H9 (cell line): ENCODE data around the gene NFE2L3. TPM values are rescaled to one million over a fixed set of nuclear protein-coding genes. Genes with fewer than 3 reads are reported as not detected.

Source experiments
- DNase-seq: peaks from one replicate; pipeline ENCODE4 v3.0.0-alpha.2; 2017
- H2AFZ ChIP-seq: one replicate; pipeline ENCODE4 v1.6.1; 2013; ENCODE audit warnings: mild to moderate bottlenecking, low read length, control low read depth, moderate library complexity
- H2AK5ac ChIP-seq: 2 replicates; pipeline ENCODE4 v1.6.1; 2013; ENCODE audit warnings: low read length, control low read depth, mixed read lengths; ENCODE audit not compliant: insufficient read length
- H2BK120ac ChIP-seq: one replicate; pipeline ENCODE4 v1.6.1; 2013; ENCODE audit warnings: low read depth, mild to moderate bottlenecking, low read length, control low read depth, inconsistent platforms; ENCODE audit not compliant: poor library complexity, severe bottlenecking
- H2BK12ac ChIP-seq: 2 replicates; pipeline ENCODE4 v1.6.1; 2013; ENCODE audit warnings: low read length, control low read depth, mixed read lengths, low read depth; ENCODE audit not compliant: insufficient read length
- H2BK15ac ChIP-seq: 2 replicates; pipeline ENCODE4 v1.6.1; 2013; ENCODE audit warnings: low read depth, low read length, control low read depth
- H2BK20ac ChIP-seq: one replicate; pipeline ENCODE4 v1.6.1; 2013; ENCODE audit warnings: low read depth, mild to moderate bottlenecking, low read length, control low read depth, inconsistent platforms; ENCODE audit not compliant: poor library complexity, severe bottlenecking
- H2BK5ac ChIP-seq: 2 replicates; pipeline ENCODE4 v1.6.1; 2013; ENCODE audit warnings: low read length, control low read depth, mixed read lengths; ENCODE audit not compliant: insufficient read length
- H3K14ac ChIP-seq: 2 replicates; pipeline ENCODE4 v1.6.1; 2013; ENCODE audit warnings: low read length, control low read depth; ENCODE audit not compliant: insufficient read depth
- H3K18ac ChIP-seq: 2 replicates; pipeline ENCODE4 v1.6.1; 2013; ENCODE audit warnings: low read depth, mild to moderate bottlenecking, mixed read lengths, low read length, control low read depth; ENCODE audit not compliant: insufficient read length
- H3K23ac ChIP-seq: 2 replicates; pipeline ENCODE4 v1.6.1; 2013; ENCODE audit warnings: low read length, control low read depth, mixed read lengths, low read depth; ENCODE audit not compliant: insufficient read length
- H3K23me2 ChIP-seq: 2 replicates; pipeline ENCODE4 v1.6.1; 2013; ENCODE audit warnings: low read depth, mild to moderate bottlenecking, mixed read lengths, low read length, control low read depth; ENCODE audit not compliant: insufficient read length, poor library complexity, severe bottlenecking
- H3K27ac ChIP-seq: 2 replicates; pipeline ENCODE4 v1.5.1; 2013; ENCODE audit warnings: low read length, control low read depth, mixed read lengths, low read depth; ENCODE audit not compliant: insufficient read length
- H3K27me3 ChIP-seq: 2 replicates; pipeline ENCODE4 v1.6.1; 2013; ENCODE audit warnings: low read length, control low read depth, inconsistent platforms; ENCODE audit not compliant: insufficient read depth
- H3K4ac ChIP-seq: 2 replicates; pipeline ENCODE4 v1.6.1; 2013; ENCODE audit warnings: low read depth, mild to moderate bottlenecking, control low read depth, inconsistent platforms, low read length, moderate library complexity
- H3K4me1 ChIP-seq: 2 replicates; pipeline ENCODE4 v1.6.1; 2013; ENCODE audit warnings: low read length, control low read depth, inconsistent platforms; ENCODE audit not compliant: insufficient read depth
- H3K4me2 ChIP-seq: 2 replicates; pipeline ENCODE4 v1.6.1; 2013; ENCODE audit warnings: low read length, control low read depth, mixed read lengths; ENCODE audit not compliant: insufficient read length, insufficient read depth
- H3K56ac ChIP-seq: 2 replicates; pipeline ENCODE4 v1.6.1; 2013; ENCODE audit warnings: low read depth, mild to moderate bottlenecking, mixed read lengths, low read length, control low read depth; ENCODE audit not compliant: insufficient read length
- H3K79me1 ChIP-seq: 2 replicates; pipeline ENCODE4 v1.6.1; 2013; ENCODE audit warnings: low read depth, mild to moderate bottlenecking, moderate library complexity, low read length, control low read depth, inconsistent platforms; ENCODE audit not compliant: insufficient read depth, poor library complexity, severe bottlenecking
- H3K79me2 ChIP-seq: 2 replicates; pipeline ENCODE4 v1.6.1; 2013; ENCODE audit warnings: low read length, control low read depth, inconsistent platforms; ENCODE audit not compliant: insufficient read depth
- H3K9ac ChIP-seq: 2 replicates; pipeline ENCODE4 v1.6.1; 2013; ENCODE audit warnings: low read length, control low read depth, mixed read lengths; ENCODE audit not compliant: insufficient read length; ENCODE audit errors: extremely low read depth
- H3K9me3 ChIP-seq: one replicate; pipeline ENCODE4 v1.6.1; 2013; ENCODE audit warnings: low read depth, low read length, inconsistent platforms; ENCODE audit not compliant: control insufficient read depth
- H3T11ph ChIP-seq: one replicate; pipeline ENCODE4 v1.6.1; 2013; ENCODE audit warnings: mild to moderate bottlenecking, low read length, control low read depth, inconsistent platforms
- H4K20me1 ChIP-seq: one replicate; pipeline ENCODE4 v1.6.1; 2013; ENCODE audit not compliant: control insufficient read depth, insufficient read length, insufficient read depth
- H4K5ac ChIP-seq: 2 replicates; pipeline ENCODE4 v1.6.1; 2013; ENCODE audit warnings: low read depth, mild to moderate bottlenecking, mixed read lengths, low read length, control low read depth; ENCODE audit not compliant: insufficient read length
- H4K8ac ChIP-seq: replicated peaks from 2 replicates; pipeline ENCODE4 v1.6.1; 2013; ENCODE audit warnings: low read length, control low read depth, mixed read lengths, low read depth; ENCODE audit not compliant: insufficient read length
- H4K91ac ChIP-seq: 2 replicates; pipeline ENCODE4 v1.6.1; 2013; ENCODE audit warnings: low read depth, mild to moderate bottlenecking, moderate library complexity, mixed read lengths, low read length, control low read depth; ENCODE audit not compliant: insufficient read length
- H3K27ac Mint-ChIP-seq, 3 experiments: 2 replicates in 2 of 3; 3 replicates in 1 of 3; pipeline ENCODE4 v1.8.0; 2020 to 2021; ENCODE audit warnings: mixed read lengths in 3 of 3, mild to moderate bottlenecking in 1 of 3, moderate library complexity in 1 of 3
- H3K27me3 Mint-ChIP-seq: 2 replicates; pipeline ENCODE4 v1.8.0; 2021; ENCODE audit warnings: low read depth, mild to moderate bottlenecking, moderate library complexity, mixed read lengths
- H3K36me3 Mint-ChIP-seq, 3 experiments: 2 replicates in 2 of 3; 3 replicates in 1 of 3; pipeline ENCODE4 v1.8.0; 2020 to 2021; ENCODE audit warnings: low read depth in 3 of 3, mixed read lengths in 3 of 3; ENCODE audit not compliant: insufficient read depth in 1 of 3
- H3K4me1 Mint-ChIP-seq, 2 experiments: 2 replicates each; pipeline ENCODE4 v1.8.0; 2020; ENCODE audit warnings: mixed read lengths in 2 of 2
- H3K4me3 Mint-ChIP-seq, 2 experiments: 2 replicates in 1 of 2; 3 replicates in 1 of 2; pipeline ENCODE4 v1.8.0; 2020 to 2021; ENCODE audit warnings: mild to moderate bottlenecking in 2 of 2, mixed read lengths in 2 of 2, moderate library complexity in 1 of 2
- H3K9me3 Mint-ChIP-seq, 2 experiments: 2 replicates in 1 of 2; 3 replicates in 1 of 2; pipeline ENCODE4 v1.8.0; 2020; ENCODE audit warnings: mild to moderate bottlenecking in 2 of 2, mixed read lengths in 2 of 2, moderate library complexity in 1 of 2
- CTCF ChIP-seq: fragments of 200-600 bp; sonication (generic); conservative IDR thresholded peaks from 3 replicates; pipeline ENCODE4 v1.8.0; 2021; ENCODE audit warnings: antibody characterized with exemption, mild to moderate bottlenecking
- WGBS: extraction: QIAGEN DNeasy Blood & Tissue Kit; methylation state at CpG from one replicate; pipeline ENCODE4 v1.1.7; 2013; ENCODE audit warnings: missing lambda C conversion rate, low lambda C conversion rate, mixed read lengths; ENCODE audit not compliant: insufficient read length; ENCODE audit errors: extremely low coverage; 5-methylcytosine and 5-hydroxymethylcytosine counted together
- total RNA-seq: library from RNA; stranded (reverse); gene quantifications from 2 replicates; pipeline ENCODE4 v1.2.1, GENCODE V29; 2021

Gene NFE2L3
- total RNA-seq, 1 experiment from 2014 or later, result 46.9 TPM

- no peak overlapping the region for H2AFZ ChIP-seq
- H4K20me1 ChIP-seq, result no peaks in the 10 kb centered on the region
- H3K23ac ChIP-seq, result no peak overlapping the region
- no CpG with 5 or more reads among the region's 5 CpGs for WGBS
- H2AK5ac ChIP-seq, result no peak overlapping the region
- H2BK15ac ChIP-seq, result no peak overlapping the region
- no peak overlapping the region for H2BK5ac ChIP-seq
- Mint-ChIP-seq H3K27ac (peak overlapping the region in 2 of 3 experiments; percentile 21 to 91; a peak in 3 of 7 replicates), H3K4me3 (no peak overlapping the region), H3K36me3 (peaks cover 25 to 44% (median 40%) of the 10 kb centered on the region in 3 experiments), H3K4me1 (peaks cover 4% of the 10 kb centered on the region in 2 experiments; a peak in 1 of 4 replicates), H3K9me3 (no peaks in the 10 kb centered on the region), H3K27me3 (no peaks in the 10 kb centered on the region)
- H4K91ac ChIP-seq, result no peak overlapping the region
- no peak overlapping the region for H2BK20ac ChIP-seq
- H3K9ac ChIP-seq, result no peak overlapping the region
- H3K23me2 ChIP-seq, result no peaks in the 10 kb centered on the region
- H3K14ac ChIP-seq, result no peak overlapping the region
- no peaks in the 10 kb centered on the region for H3K4me1 ChIP-seq
- no peak overlapping the region for H3K4ac ChIP-seq
- no peak overlapping the region for H2BK120ac ChIP-seq
- peaks cover 2% of the 10 kb centered on the region for H3K79me1 ChIP-seq
- no peak overlapping the region for H4K8ac ChIP-seq
- no peak overlapping the region for H3K56ac ChIP-seq
- H4K5ac ChIP-seq, result no peak overlapping the region
- DNase-seq, result no peak
- no peak overlapping the region for H3K4me2 ChIP-seq
- H3K79me2 ChIP-seq, result no peaks in the 10 kb centered on the region
- no peaks in the 10 kb centered on the region for H3K9me3 ChIP-seq
- H2BK12ac ChIP-seq, result no peak overlapping the region
- H3K27ac ChIP-seq, result no peak overlapping the region
- no peak overlapping the region for H3K18ac ChIP-seq
- TF ChIP-seq CTCF, result no peak
- H3T11ph ChIP-seq, result no peak overlapping the region
- no peaks in the 10 kb centered on the region for H3K27me3 ChIP-seq
These were observed 62.0 kb downstream of the NFE2L3 start for GRCh38 chr7:26213807-26214515.
